Thyroid gland (tissue), 4 donors: Measurements from ENCODE around the gene BRAT1.

ENCODE experiments used
- POLR2A ChIP-seq, 2 donors: fragments of 450-650 bp; IDR thresholded peaks; one replicate each; pipeline ENCODE4 v1.6.1; 2017; ENCODE audit warnings: antibody characterized with exemption in 2 of 2, mild to moderate bottlenecking in 2 of 2, moderate library complexity in 1 of 2
- TF ChIP-seq, protein P1 (sequence below), 6 experiments: fragments of 200-600 bp in 3 of 6; fragments of 450-650 bp in 3 of 6; sonication (generic) in 3 of 6; IDR thresholded peaks; one replicate each; pipeline ENCODE4 v1.5.1; 2016 to 2019; ENCODE audit warnings: antibody characterized with exemption in 6 of 6, mild to moderate bottlenecking in 2 of 6, inconsistent platforms in 1 of 6, moderate library complexity in 1 of 6

DNA sequence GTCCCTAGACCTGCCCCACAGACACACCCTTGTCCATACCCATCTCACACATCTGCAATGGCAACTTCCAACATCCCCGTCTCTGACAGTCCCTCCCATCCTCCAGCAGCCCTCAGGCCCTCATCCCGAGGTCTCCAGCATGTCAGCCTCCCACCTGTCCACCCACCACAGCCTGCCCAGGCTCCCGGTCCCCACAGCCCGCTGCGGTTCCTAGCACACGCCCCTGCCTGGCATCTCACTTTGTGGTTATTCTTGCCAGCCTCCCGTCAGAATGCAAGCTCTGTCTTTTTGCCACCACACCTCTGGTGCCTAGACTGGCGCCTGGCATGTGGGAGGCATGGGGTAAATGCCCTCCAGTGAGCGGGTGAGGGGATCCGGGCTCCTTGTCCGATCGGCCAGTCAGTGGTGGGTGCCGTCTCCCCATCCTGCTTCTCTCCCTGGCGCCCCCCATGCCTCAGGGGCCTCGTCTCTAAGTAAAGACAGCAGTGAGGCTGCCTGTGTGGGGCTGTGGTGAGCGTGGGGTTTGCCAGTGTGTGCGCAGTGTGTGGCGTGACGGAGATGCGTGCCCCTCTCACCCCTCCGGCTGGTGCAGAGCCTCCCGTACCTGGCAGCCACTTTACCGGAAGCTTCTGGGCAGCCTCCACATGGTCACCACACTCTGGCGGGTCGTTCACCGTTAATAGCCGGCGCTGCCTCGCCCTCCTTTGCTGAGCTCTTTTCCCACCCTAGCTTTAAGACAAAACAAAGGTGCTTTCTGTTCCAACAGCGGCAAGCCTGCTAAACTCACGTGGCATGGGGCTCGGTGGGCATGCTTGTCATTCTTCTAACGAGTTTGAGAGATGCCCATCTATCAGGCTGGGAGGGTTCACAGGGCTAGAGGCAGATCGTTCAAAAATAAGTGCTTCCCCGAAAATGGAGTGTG, 48.0 kb upstream of the BRAT1 start:
- TF ChIP-seq, protein P1, sequence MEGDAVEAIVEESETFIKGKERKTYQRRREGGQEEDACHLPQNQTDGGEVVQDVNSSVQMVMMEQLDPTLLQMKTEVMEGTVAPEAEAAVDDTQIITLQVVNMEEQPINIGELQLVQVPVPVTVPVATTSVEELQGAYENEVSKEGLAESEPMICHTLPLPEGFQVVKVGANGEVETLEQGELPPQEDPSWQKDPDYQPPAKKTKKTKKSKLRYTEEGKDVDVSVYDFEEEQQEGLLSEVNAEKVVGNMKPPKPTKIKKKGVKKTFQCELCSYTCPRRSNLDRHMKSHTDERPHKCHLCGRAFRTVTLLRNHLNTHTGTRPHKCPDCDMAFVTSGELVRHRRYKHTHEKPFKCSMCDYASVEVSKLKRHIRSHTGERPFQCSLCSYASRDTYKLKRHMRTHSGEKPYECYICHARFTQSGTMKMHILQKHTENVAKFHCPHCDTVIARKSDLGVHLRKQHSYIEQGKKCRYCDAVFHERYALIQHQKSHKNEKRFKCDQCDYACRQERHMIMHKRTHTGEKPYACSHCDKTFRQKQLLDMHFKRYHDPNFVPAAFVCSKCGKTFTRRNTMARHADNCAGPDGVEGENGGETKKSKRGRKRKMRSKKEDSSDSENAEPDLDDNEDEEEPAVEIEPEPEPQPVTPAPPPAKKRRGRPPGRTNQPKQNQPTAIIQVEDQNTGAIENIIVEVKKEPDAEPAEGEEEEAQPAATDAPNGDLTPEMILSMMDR (IDR thresholded peaks at IDR 0.05): no peak
- no peak for TF ChIP-seq POLR2A (IDR thresholded peaks at IDR 0.05)
